CD4-positive, alpha-beta T cell treated with Interleukin-15 for 4 hours (primary cell): ENCODE measurements around the gene TRMU.
"Not testable (repeated sequence)": the region's sequence is repeated elsewhere in the genome, so short reads cannot be mapped to it uniquely, and the experiment has no call there.

Source experiments
- DNase-seq: peaks from one replicate; pipeline ENCODE4 v3.0.0-alpha.2; 2020; ENCODE audit warnings: low spot score

Gene TRMU

DNA sequence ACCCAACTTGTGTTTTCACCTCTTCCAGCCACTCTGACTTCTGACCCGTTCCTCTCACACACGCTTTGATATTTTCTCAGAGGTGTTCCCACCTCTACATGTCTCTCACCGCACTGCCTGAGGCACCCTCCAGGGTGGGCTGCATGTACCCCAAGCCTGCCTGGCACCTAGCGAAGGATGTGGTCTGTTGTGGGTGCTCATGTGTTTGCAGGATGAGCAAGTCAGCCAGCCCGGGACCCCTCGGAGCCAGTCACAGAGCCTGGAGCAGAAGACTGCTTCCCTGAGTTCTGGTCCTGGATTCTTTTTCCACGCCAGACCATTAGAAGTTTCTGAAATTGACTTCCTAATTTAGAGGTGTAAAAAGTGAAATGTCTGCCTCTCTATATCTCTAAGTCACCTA is 35.0 kb upstream of the TRMU start:
- DNase-seq = no peak

- DNase-seq = no peak
These were observed 32.1 kb upstream of the TRMU start for GRCh38 chr22:46303347-46303965.

- no peak for DNase-seq
These were observed 27.1 kb upstream of the TRMU start for GRCh38 chr22:46308283-46308988.

GRCh38 chr22:46309526-46310085 is 25.9 kb upstream of the TRMU start:
- DNase-seq = no peak

- no peak for DNase-seq
These were observed 23.5 kb upstream of the TRMU start for GRCh38 chr22:46312056-46312455.

GRCh38 chr22:46312848-46313247 is 22.7 kb upstream of the TRMU start:
- not testable (repeated sequence) for DNase-seq

- DNase-seq = no peak
These were observed 19.5 kb upstream of the TRMU start for GRCh38 chr22:46315976-46316375.

DNA sequence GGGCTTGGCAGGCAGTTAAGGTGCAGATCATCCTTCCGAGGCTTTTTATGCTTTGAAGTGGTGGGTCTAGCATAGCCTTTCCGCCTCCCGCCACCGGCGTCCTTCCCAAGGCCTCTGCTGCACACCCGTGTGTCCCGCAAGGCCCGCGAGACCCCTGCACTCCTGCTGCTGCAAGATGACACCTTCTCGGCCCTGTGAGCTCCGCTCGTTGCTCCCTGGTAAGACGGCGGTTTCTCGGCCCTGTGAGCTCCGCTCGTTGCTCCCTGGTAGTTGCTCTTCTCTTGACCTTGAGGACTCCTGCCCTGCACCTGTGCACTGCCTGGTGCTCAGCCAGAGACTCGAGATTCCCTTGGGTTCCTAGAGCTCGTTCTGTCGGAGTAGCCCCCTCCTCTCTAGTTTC is 17.9 kb upstream of the TRMU start:
- no peak for DNase-seq

DNA sequence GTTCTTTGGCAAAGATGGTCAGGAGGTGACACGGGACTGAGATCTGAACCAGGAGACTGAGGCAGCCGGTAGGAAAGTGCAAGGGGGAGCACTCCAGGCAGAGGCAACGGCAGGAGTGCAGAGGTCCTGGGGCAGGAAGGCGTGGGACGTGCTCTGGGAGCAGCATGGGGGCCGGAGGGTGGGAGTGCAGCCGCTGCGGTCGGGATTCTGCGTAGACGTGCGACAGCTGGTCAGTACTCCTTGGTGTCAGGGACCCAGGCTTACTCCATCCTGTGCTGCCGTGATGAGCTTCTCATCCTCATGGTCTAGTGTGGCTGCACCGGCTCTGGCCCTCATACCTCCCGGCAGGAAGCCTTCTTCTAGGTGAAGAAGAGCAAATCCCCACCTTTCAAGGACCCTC is 16.9 kb upstream of the TRMU start:
- DNase-seq = no peak

- DNase-seq = no peak
These were observed 16.2 kb upstream of the TRMU start for GRCh38 chr22:46319319-46319718.

DNA sequence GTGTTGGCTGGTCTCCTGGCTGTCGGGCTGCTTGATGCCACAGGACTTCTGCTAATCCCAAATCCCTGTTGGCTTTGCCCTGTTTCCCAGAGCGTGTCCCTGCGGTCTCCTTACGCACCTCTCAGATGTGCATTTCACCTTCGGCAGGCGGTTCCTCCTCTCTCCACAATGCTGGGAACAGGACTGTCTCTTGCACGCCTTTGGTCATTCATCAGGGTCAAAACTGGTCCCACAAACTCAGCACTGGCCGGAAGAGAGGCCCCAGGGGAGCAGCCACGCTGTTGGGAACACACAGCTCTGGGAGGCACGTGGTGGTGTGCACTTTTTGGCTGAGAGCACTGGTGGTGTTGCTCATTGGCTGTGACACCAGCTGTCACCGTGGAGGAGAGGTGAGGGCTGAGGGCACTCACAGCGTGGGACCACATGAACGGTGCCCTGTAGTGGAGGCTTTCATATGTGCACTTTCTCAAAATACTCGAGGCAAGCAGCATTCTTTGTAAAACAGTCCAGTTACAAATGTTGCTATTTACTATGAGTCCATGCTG is 15.3 kb upstream of the TRMU start:
- no peak for DNase-seq

- no peak for DNase-seq
These were observed 14.7 kb upstream of the TRMU start for GRCh38 chr22:46320716-46321386.

GRCh38 chr22:46322711-46323110 is 12.8 kb upstream of the TRMU start:
- DNase-seq = no peak

DNA sequence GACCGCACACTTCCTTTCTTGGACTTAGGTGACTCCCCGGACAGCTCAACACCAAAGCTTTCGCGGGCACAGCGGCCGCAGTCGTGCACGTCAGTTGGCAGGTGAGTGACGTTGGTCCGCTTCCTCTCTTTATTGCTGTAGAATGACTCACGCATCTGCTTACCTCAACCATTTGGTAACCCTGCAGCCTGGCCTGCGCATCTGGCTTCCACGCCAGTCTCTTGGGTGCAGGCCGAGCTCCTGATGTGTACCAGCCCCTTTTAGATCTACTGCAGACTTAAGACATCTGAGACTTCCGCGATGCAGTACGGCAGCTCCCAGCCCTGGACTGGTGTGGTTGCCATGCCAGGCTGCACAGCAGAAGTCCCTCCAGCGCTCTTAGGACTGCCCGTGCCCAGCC is 12.4 kb upstream of the TRMU start:
- no peak for DNase-seq

DNA sequence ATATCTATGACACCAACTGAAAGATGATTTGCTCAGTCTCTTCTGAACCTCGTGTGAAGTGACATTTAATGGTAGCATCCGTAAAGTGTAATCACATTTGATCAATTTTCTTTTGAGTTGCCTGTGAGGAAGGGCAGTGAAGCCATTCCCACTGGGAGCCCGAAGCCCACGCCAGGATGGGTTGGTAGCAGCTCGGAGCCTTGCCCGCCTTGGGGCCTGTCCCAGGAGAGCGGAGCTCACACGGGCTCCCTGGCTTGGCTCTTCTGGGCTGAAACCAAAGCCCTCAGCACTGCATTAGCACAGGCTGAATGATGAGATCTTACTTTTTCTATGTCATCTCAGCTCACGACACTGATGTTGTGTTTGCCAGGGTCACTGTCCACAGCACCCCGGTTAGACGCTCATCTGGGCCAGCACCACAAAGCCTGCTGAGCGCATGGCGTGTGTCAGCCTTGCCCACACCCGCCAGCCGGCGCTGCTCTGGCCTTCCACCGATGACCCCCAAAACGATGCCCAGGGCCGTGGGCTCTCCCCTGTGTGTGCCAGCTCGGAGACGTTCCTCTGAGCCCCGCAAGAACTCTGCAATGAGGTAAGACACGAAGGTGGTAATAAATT is 9.3 kb upstream of the TRMU start:
- no peak for DNase-seq

- no peak for DNase-seq
These were observed 7.6 kb upstream of the TRMU start for GRCh38 chr22:46327691-46328465.

- DNase-seq = no peak
These were observed 6.7 kb upstream of the TRMU start for GRCh38 chr22:46328797-46329196.

DNA sequence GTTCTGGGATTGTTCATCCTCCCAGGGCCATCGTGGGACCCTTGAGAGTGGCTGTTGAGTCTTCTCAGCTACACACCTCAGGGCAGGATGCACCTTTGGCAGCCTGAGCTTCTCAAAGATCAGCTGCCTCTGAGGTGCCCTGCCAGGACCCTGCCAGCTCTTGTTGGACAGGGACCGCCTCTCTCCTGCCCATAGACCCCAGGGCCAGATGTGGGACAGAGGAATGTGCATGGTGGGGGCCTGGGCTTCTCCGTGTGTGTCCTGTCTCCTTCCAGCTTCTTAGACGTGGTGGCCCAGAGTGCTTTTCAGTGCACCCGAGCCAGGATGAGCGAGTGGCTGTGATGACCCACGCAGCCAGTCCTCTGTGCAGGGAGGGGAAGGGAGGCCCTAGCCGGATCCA is 5.9 kb upstream of the TRMU start:
- no peak for DNase-seq

GRCh38 chr22:46330426-46330825 is 5.1 kb upstream of the TRMU start:
- DNase-seq = no peak

DNA sequence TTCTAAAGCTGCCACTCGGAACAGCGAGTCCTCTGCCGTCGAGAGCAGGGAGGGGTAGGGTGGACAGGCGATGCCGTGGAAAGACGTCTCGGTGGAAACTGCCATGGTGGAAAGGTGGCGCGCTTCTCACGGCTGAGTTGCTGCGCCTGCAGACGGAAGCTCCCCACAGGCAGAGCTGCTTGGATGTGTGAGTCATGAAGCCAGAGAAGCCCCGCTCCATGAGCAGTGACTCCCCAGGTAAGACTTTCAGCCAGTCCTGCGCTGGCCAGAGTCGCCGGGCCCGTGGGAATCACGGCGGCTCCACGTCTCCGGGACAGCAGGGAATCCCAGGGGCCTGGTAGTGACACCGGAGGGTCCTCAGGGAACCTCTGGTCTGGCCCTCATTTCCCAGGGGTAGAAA is 4.0 kb upstream of the TRMU start:
- DNase-seq = no peak
